ENCODE measurements around the gene PRDX2.
A peak's percentile ranks its signal among the peaks of the same experiment; 100 is the strongest.

Gene PRDX2

GRCh38 chr19:12767666-12768065, 33.9 kb downstream of the PRDX2 start:
- H2BK5ac ChIP-seq (ENCODE audit: low read depth, low read length, poor library complexity), result no peak overlapping the region
- no peaks in the 10 kb centered on the region for H3K79me1 ChIP-seq (ENCODE audit: low read length)
- no peak overlapping the region for H3K9ac ChIP-seq (ENCODE audit: low read length)
- no peak overlapping the region for H2AFZ ChIP-seq (ENCODE audit: insufficient read depth, low read length, poor library complexity)
- H3K14ac ChIP-seq (ENCODE audit: low read length), result no peak overlapping the region
- H3K27me3 ChIP-seq (ENCODE audit: insufficient read depth, low read length), result no peaks in the 10 kb centered on the region
- no peak for DNase-seq
- H4K8ac ChIP-seq (ENCODE audit: low read depth, low read length), result no peak overlapping the region
- no peak overlapping the region for H3K23ac ChIP-seq (ENCODE audit: low read length)
- no peak overlapping the region for H4K91ac ChIP-seq (ENCODE audit: low read depth, low read length)
- peaks cover 5% of the 10 kb centered on the region for H3K9me3 ChIP-seq (ENCODE audit: insufficient read depth, low read depth, low read length)
- no peak overlapping the region for H3K27ac ChIP-seq (ENCODE audit: low read depth, low read length)
- WGBS (ENCODE audit: extremely low coverage, insufficient coverage, insufficient read length), result no CpG with 5 or more reads among the region's 15 CpGs
- no peak overlapping the region for H2AK5ac ChIP-seq (ENCODE audit: low read length)
- H3K4ac ChIP-seq (ENCODE audit: low read depth, low read length), result no peak overlapping the region
- H3K79me2 ChIP-seq (ENCODE audit: control insufficient read depth, insufficient read depth, low read length, poor library complexity), result no peaks in the 10 kb centered on the region
- no peak overlapping the region for H3K4me3 ChIP-seq (ENCODE audit: low read depth, low read length)
- H2BK12ac ChIP-seq (ENCODE audit: low read length), result no peak overlapping the region
- peaks cover 0 to 3% of the 10 kb centered on the region in 2 experiments for H3K4me1 ChIP-seq (ENCODE audit: control insufficient read depth in 1 of 2, insufficient read depth in 2 of 2, low read length in 2 of 2)
- no peak overlapping the region for H2BK120ac ChIP-seq (ENCODE audit: insufficient read depth, low read length, poor library complexity)
- H4K12ac ChIP-seq (ENCODE audit: low read depth, low read length), result no peak overlapping the region
- H3K36me3 ChIP-seq (ENCODE audit: control insufficient read depth in 1 of 2, insufficient read depth in 2 of 2, low read length in 2 of 2), result peaks cover 64 to 68% of the 10 kb centered on the region in 2 experiments
- H3K18ac ChIP-seq (ENCODE audit: low read length), result no peak overlapping the region
- H3K4me2 ChIP-seq (ENCODE audit: low read length), result no peak overlapping the region

- no CpG with 5 or more reads among the region's 11 CpGs for WGBS (ENCODE audit: extremely low coverage, insufficient coverage, insufficient read length)
- H3K4me3 ChIP-seq (ENCODE audit: low read depth, low read length), result no peak overlapping the region
- H3K27ac ChIP-seq (ENCODE audit: low read depth, low read length), result no peak overlapping the region
- no peak overlapping the region for H4K8ac ChIP-seq (ENCODE audit: low read depth, low read length)
- no peak overlapping the region for H4K12ac ChIP-seq (ENCODE audit: low read depth, low read length)
- H3K4me2 ChIP-seq (ENCODE audit: low read length), result no peak overlapping the region
- H3K79me2 ChIP-seq (ENCODE audit: control insufficient read depth, insufficient read depth, low read length, poor library complexity), result no peaks in the 10 kb centered on the region
- no peak overlapping the region for H3K14ac ChIP-seq (ENCODE audit: low read length)
- no peaks in the 10 kb centered on the region for H3K27me3 ChIP-seq (ENCODE audit: insufficient read depth, low read length)
- H2BK12ac ChIP-seq (ENCODE audit: low read length), result no peak overlapping the region
- no peak overlapping the region for H2AFZ ChIP-seq (ENCODE audit: insufficient read depth, low read length, poor library complexity)
- H2BK5ac ChIP-seq (ENCODE audit: low read depth, low read length, poor library complexity), result no peak overlapping the region
- no peak overlapping the region for H3K23ac ChIP-seq (ENCODE audit: low read length)
- peaks cover 67 to 68% of the 10 kb centered on the region in 2 experiments for H3K36me3 ChIP-seq (ENCODE audit: control insufficient read depth in 1 of 2, insufficient read depth in 2 of 2, low read length in 2 of 2)
- H3K79me1 ChIP-seq (ENCODE audit: low read length), result no peaks in the 10 kb centered on the region
- no peak overlapping the region for H2AK5ac ChIP-seq (ENCODE audit: low read length)
- H2BK120ac ChIP-seq (ENCODE audit: insufficient read depth, low read length, poor library complexity), result no peak overlapping the region
- no peak for DNase-seq
- peaks cover 0 to 3% of the 10 kb centered on the region in 2 experiments for H3K4me1 ChIP-seq (ENCODE audit: control insufficient read depth in 1 of 2, insufficient read depth in 2 of 2, low read length in 2 of 2)
- no peak overlapping the region for H4K91ac ChIP-seq (ENCODE audit: low read depth, low read length)
- no peak overlapping the region for H3K9ac ChIP-seq (ENCODE audit: low read length)
- no peak overlapping the region for H3K18ac ChIP-seq (ENCODE audit: low read length)
- peaks cover 5% of the 10 kb centered on the region for H3K9me3 ChIP-seq (ENCODE audit: insufficient read depth, low read depth, low read length)
- no peak overlapping the region for H3K4ac ChIP-seq (ENCODE audit: low read depth, low read length)
These were observed 34.5 kb downstream of the PRDX2 start for GRCh38 chr19:12767150-12767549.

GRCh38 chr19:12766051-12766521, 35.5 kb downstream of the PRDX2 start:
- H3K79me2 ChIP-seq (ENCODE audit: control insufficient read depth, insufficient read depth, low read length, poor library complexity), result no peaks in the 10 kb centered on the region
- no peak overlapping the region for H4K12ac ChIP-seq (ENCODE audit: low read depth, low read length)
- no CpG with 5 or more reads among the region's 30 CpGs for WGBS (ENCODE audit: extremely low coverage, insufficient coverage, insufficient read length)
- no peak overlapping the region for H2AK5ac ChIP-seq (ENCODE audit: low read length)
- no peak overlapping the region for H2BK12ac ChIP-seq (ENCODE audit: low read length)
- peaks cover 67 to 71% of the 10 kb centered on the region in 2 experiments for H3K36me3 ChIP-seq (ENCODE audit: control insufficient read depth in 1 of 2, insufficient read depth in 2 of 2, low read length in 2 of 2)
- no peak overlapping the region for H3K9ac ChIP-seq (ENCODE audit: low read length)
- no peak overlapping the region for H2BK120ac ChIP-seq (ENCODE audit: insufficient read depth, low read length, poor library complexity)
- no peak overlapping the region for H4K91ac ChIP-seq (ENCODE audit: low read depth, low read length)
- H3K18ac ChIP-seq (ENCODE audit: low read length), result no peak overlapping the region
- no peak overlapping the region for H3K14ac ChIP-seq (ENCODE audit: low read length)
- peaks cover 5% of the 10 kb centered on the region for H3K9me3 ChIP-seq (ENCODE audit: insufficient read depth, low read depth, low read length)
- no peak overlapping the region for H3K4me3 ChIP-seq (ENCODE audit: low read depth, low read length)
- H2BK5ac ChIP-seq (ENCODE audit: low read depth, low read length, poor library complexity), result no peak overlapping the region
- H4K8ac ChIP-seq (ENCODE audit: low read depth, low read length), result no peak overlapping the region
- H3K23ac ChIP-seq (ENCODE audit: low read length), result no peak overlapping the region
- DNase-seq, result peak; percentile 90 to 91
- no peak overlapping the region for H3K4me2 ChIP-seq (ENCODE audit: low read length)
- H3K4me1 ChIP-seq (ENCODE audit: control insufficient read depth in 1 of 2, insufficient read depth in 2 of 2, low read length in 2 of 2), result peaks cover 0 to 3% of the 10 kb centered on the region in 2 experiments
- H3K27ac ChIP-seq (ENCODE audit: low read depth, low read length), result no peak overlapping the region
- H3K27me3 ChIP-seq (ENCODE audit: insufficient read depth, low read length), result no peaks in the 10 kb centered on the region
- H2AFZ ChIP-seq (ENCODE audit: insufficient read depth, low read length, poor library complexity), result no peak overlapping the region
- no peak overlapping the region for H3K4ac ChIP-seq (ENCODE audit: low read depth, low read length)
- H3K79me1 ChIP-seq (ENCODE audit: low read length), result no peaks in the 10 kb centered on the region

GRCh38 chr19:12764698-12765097, 36.9 kb downstream of the PRDX2 start:
- Histone ChIP-seq H3K27ac (ENCODE audit: low read depth, low read length) (no peak overlapping the region), H2BK12ac (ENCODE audit: low read length) (no peak overlapping the region), H2AK5ac (ENCODE audit: low read length) (no peak overlapping the region), H2AFZ (ENCODE audit: insufficient read depth, low read length, poor library complexity) (no peak overlapping the region), H4K12ac (ENCODE audit: low read depth, low read length) (no peak overlapping the region), H3K4me2 (ENCODE audit: low read length) (no peak overlapping the region), H3K36me3 (ENCODE audit: control insufficient read depth in 1 of 2, insufficient read depth in 2 of 2, low read length in 2 of 2) (peaks cover 53 to 60% of the 10 kb centered on the region in 2 experiments), H3K9me3 (ENCODE audit: insufficient read depth, low read depth, low read length) (peaks cover 5% of the 10 kb centered on the region), H2BK5ac (ENCODE audit: low read depth, low read length, poor library complexity) (no peak overlapping the region), H4K8ac (ENCODE audit: low read depth, low read length) (no peak overlapping the region), H3K14ac (ENCODE audit: low read length) (no peak overlapping the region), H4K91ac (ENCODE audit: low read depth, low read length) (no peak overlapping the region), H3K9ac (ENCODE audit: low read length) (no peak overlapping the region), H3K4me1 (ENCODE audit: control insufficient read depth in 1 of 2, insufficient read depth in 2 of 2, low read length in 2 of 2) (peaks cover 0 to under 1% of the 10 kb centered on the region in 2 experiments), H3K27me3 (ENCODE audit: insufficient read depth, low read length) (no peaks in the 10 kb centered on the region), H3K79me2 (ENCODE audit: control insufficient read depth, insufficient read depth, low read length, poor library complexity) (no peaks in the 10 kb centered on the region), H3K4me3 (ENCODE audit: low read depth, low read length) (no peak overlapping the region), H3K23ac (ENCODE audit: low read length) (no peak overlapping the region), H3K4ac (ENCODE audit: low read depth, low read length) (no peak overlapping the region), H2BK120ac (ENCODE audit: insufficient read depth, low read length, poor library complexity) (no peak overlapping the region), H3K18ac (ENCODE audit: low read length) (no peak overlapping the region), H3K79me1 (ENCODE audit: low read length) (no peaks in the 10 kb centered on the region)
- no CpG with 5 or more reads among the region's 16 CpGs for WGBS (ENCODE audit: extremely low coverage, insufficient coverage, insufficient read length)
- no peak for DNase-seq

Measured in trophoblast cell (in vitro differentiated cells and primary cell).